GM18505 (cell line): Measurements from ENCODE around the gene NELL2.

Experiments
- ATAC-seq: cut with Tn5 transposase; IDR thresholded peaks from one replicate; pipeline ENCODE4 v1.9.1; 2021; ENCODE audit not compliant: unreplicated experiment
- POLR2A ChIP-seq: IDR thresholded peaks from 4 replicates; pipeline ENCODE4 v1.6.1; 2011; ENCODE audit warnings: borderline replicate concordance; ENCODE audit not compliant: insufficient read depth, insufficient read length; ENCODE audit errors: extremely low read depth

Gene NELL2

DNA sequence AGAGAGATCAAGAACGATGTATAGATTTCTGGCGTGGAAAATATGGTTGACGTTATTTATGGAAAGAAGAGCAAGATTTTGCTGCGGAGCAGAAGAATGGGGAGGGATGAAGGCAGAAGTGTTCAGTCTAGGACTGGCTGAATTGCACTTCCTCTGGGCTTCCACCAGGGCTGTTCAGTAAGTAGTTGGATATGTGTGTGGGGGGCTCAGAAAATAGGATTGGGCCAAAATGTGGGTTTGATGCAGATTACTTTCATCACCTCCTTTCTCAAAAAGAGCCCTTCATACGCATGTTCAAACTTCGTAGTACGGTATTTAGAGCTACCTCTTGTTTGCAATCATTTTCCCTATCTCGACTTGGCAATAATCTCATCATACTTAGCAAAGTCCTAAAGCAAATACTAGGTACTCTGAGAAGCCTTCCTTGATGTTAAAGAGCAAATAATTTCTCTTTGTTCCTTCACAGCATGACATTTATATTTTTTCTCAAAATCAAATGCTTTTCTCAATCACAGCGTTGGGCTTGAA is 349.4 kb downstream of the NELL2 start:
- no peak for TF ChIP-seq POLR2A
- no peak for ATAC-seq

DNA sequence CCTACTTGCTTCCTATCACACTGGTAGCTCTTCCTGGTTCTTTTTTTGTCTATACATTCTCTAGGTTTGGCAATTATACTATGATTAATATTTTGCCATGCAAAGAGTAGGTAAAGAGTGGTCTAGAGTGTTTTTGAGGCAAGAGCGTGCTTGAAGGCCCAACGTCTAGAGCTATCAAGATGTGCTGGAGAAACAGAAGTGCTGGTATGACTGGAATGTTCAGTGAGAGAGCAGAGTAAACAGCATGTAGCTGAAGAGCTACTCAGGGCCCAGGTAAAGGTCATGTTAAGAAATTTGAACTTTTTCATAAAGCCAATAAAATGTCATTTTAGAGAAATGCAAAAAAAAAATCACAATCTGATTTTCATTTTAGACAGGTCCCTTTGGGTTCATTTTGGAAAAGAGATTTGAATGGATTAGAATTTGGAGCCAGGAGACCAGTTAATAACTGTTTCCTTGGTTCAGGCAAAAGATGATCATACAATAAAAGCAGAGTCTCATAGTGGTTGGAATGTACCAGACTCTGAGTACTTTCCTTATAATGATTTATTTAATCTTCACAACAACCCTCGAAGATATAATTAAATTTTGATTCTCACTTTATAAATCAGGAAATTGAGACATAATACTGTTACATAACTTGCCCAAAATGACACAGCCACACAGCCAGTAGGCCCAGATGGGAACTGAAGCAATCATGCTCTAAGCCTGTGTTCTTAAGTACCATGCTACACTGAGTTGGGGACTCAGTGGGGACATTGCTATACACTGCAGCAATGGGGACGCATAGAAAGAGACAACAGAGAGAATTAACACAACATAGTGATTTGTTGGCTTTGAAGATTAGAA is 350.1 kb downstream of the NELL2 start:
- TF ChIP-seq POLR2A: no peak
- no peak for ATAC-seq

DNA sequence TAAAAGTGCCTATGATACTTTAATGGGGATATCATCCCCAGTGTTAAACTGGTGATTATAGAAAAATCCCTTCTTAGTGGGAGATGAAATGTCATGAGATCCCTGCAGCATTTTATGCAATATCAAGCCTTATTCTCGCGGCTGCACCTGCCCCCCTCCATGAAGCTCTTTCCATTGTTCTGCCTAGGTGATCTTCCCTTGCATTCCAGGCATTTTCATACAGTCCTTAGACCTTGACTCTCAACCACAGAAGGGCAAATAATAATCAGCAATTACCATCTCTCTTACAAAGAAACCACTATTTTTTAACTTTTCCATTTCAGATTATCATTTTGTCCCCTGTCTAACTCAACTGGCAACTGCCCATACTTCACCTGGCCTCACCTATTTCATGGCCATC is 352.3 kb downstream of the NELL2 start:
- TF ChIP-seq POLR2A: no peak
- ATAC-seq: no peak

DNA sequence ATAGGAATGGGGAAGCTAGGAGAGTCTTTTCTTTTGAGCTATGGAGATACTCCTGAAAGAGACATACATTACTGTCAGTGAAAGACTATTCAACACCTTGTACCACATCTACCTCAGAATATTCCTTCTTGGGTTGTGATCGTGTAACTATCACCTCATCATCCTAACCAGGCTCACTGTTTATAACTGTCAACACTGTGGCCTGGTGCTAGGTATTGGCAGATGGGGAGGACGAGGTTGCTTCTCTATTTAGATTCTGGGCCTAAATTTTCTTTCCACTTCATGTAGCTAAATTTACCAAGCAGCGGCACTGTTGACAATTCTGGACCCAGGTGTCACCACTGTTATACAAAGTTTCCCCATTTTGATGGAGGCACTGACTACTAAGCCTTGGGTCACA is 354.4 kb downstream of the NELL2 start:
- ATAC-seq: no peak
- no peak for TF ChIP-seq POLR2A

DNA sequence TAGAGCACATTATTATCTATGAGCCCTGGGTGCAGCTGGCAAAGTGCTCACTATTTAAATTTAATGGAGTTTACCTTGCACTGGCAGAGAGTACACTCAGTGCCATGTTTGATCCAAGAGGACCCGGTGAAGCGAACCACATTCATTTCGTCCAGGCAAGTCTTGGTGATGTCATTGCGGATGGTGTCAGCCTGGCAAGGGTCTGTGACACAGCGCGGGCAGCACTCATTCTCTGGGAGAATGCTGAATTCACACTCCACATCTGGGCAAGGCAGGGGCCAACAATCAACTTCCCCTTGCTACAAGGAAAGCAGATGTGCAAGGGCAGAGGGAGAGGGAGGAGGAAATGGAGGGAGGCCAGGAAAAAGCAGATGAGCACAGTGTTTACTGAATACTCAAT is 356.2 kb downstream of the NELL2 start:
- no peak for TF ChIP-seq POLR2A
- ATAC-seq: no peak

DNA sequence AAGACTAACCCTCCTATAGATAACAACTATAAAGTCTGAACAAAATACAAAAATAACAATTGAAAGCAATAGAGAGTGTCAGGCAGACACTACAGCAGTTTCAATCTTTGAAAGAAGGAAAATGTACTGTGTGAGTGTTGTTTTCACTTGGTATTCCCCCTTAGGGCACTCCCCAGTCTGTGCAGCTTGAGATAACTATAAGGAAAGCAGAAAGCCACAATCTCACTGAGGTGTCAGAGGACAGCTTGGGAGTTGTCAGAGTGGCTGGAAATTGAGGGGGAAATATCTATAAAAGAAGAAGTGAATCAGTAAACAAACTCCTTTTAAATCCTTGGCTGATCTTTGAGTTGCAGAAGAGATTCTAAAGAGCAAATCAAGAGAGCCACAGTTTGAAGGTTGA is 364.8 kb downstream of the NELL2 start:
- ATAC-seq: no peak
- no peak for TF ChIP-seq POLR2A

DNA sequence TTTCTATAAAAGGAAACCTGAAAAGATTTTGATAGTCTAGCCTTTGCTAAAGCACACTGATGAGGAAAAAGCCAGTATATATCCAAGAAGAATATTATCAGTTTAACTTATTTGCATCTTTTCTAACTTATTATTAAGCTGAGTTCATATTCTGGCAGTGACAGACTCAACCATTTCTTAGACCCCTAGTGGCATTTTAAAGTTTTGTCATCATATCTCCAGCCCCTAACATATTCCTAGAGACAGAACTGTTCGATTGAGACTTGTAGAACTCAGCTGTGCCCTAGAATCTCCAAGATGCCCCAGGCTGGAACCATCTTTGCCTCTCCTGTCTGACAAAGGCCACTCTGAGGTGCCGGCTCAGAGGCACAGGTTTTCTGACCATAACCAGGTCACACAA is 365.6 kb downstream of the NELL2 start:
- no peak for ATAC-seq
- TF ChIP-seq POLR2A: no peak

DNA sequence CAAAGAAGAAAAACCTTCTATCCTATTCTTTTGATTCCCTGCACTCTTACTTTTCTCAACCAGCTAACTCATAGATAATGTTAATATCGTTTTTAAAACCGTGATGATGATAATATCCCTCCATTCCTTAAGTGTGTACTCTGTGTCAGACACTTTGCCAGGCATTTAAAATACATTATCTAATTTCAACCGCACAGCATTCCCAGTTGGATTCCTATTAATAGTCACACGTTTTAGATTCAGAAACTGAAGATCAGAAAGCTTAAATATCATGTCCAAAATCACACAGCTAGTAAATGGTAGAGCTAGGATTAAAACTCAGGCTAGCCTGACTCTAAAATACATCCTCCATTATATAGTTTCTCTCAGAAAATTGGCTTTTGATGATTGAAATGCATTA is 366.0 kb downstream of the NELL2 start:
- no peak for ATAC-seq

DNA sequence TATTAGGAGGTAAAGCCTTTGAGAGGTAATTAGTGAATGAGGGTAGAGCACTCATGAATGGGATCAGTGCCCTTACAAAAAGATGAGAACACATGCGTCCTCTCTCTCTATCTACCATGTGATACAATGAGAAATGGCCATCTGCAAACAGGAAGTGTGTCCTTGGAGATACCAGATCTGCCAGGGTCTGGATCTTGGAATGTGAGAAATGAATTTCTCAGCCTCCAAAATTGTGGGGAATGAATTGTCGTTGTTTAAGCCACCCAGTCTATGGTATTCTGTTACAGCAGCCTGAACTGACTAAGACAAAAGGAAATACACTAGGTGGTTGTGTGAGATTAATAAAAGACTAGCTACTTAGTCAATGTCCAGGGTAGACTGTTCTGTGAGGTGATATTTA is 366.6 kb downstream of the NELL2 start:
- ATAC-seq: no peak
- no peak for TF ChIP-seq POLR2A

More for the DNA sequence above, 366.0 kb downstream of the NELL2 start:
- no peak for TF ChIP-seq POLR2A

DNA sequence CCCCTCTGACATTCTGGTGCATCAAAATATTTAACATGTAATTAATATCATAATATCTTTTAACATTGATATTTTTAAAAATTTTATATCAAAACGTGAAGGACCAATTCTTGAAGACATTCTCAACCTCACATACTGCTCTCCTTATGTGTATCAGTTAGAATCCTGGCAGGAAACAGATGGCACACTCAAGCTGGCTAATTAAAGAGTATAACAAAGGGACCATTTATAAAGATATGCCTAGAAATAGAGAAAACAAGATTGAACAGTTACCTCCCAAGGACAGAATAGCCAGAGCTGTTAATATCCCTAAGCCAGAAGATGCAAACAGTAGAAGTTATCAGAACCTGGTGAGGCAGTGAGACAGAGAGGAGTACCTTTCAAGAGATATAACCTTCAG is 368.7 kb downstream of the NELL2 start:
- TF ChIP-seq POLR2A: no peak
- no peak for ATAC-seq

DNA sequence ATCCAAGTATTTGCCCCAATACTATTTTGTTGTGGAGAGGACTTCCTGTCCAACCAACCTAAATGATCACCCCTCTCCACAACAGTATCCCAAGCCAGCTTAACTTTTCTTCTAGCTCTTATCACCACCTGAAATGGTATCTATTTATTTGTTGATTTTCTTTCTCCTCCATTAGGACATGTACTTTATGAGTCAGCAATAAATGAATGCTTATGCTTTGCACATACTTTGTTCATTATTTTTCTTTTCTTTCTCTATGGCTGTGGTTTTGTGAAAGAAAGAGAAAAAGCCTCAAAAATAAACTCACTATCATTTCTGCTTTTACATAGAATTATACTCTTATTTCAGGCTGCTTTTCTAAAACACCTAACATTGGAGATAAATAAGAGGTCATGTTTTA is 371.3 kb downstream of the NELL2 start:
- TF ChIP-seq POLR2A: no peak
- ATAC-seq: no peak

DNA sequence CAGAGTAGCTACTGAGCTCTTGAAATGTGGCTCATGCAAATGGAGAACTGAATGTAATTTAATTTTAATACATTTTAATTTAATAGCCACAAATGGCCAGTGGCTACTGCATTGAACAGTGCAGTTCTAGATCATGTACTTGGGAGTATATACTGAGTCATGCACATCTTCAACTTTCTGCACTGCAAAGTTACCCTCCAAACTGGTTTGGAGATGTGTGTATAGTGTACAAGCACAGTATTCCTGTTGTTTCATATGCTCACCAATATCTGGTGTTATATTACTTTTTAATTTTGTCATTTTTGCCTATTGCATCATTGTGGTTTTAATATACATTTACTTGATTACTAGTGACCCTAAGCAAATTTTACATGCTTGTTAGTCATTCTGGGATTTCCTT is 372.8 kb downstream of the NELL2 start:
- TF ChIP-seq POLR2A: no peak
- no peak for ATAC-seq

DNA sequence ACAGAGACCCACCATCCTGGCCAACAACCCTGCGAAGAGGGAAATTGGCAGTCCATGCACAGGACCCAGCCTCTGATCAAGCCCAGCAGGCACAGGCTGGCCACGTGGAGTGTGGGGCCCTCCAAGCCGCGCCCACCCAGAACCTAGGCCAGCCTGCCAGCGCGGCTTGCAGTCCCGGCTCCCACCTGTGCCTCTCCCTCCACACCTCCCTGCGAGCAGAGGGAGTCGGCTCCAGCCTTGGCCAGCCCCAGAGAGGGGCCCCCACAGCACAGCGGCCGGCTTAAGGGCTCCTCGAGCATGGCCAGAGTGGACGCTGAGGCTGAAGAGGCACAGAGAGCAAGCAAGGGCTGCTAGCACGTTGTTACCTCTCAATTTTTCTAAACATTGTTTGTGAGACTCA is 373.4 kb downstream of the NELL2 start:
- no peak for ATAC-seq
- no peak for TF ChIP-seq POLR2A

DNA sequence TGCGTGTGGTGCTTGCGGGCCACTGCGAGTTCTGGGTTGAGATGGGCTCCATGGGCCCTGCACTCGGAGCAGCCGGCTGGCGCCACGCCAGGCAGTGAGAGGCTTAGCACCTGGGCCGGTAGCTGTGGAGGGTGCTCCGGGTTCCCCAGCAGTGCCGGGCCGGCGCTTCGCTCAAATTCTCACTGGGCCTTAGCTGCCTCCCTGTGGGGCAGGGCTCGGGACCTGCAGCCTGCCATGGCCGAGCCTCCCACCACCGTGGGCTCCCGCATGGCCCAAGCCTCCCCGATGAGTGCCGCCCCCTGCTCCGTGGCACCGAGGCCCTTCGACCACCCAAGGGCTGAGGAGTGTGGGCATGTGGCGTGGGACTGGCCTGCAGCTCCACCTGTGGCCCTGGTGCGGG is 375.7 kb downstream of the NELL2 start:
- ATAC-seq: no peak
- no peak for TF ChIP-seq POLR2A

DNA sequence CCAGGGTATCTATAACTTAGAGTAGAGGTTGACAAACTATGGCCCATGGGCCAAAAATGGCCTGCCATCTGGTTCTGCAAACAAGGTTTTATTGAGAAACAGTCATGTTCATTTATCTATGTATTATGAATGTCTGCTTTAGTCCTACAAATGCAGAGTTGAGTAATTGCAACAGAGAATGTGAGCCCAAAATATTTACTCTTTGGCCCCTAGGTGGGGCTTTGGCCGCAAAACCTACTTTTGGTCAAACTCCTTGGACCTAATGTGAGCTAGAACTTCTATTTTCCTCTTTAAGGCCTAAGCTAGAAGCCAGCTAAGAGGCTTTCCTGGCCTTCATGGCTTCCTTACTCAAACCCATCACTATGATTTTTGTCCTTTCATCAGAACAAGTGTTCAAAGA is 379.1 kb downstream of the NELL2 start:
- ATAC-seq: no peak
- TF ChIP-seq POLR2A: no peak

DNA sequence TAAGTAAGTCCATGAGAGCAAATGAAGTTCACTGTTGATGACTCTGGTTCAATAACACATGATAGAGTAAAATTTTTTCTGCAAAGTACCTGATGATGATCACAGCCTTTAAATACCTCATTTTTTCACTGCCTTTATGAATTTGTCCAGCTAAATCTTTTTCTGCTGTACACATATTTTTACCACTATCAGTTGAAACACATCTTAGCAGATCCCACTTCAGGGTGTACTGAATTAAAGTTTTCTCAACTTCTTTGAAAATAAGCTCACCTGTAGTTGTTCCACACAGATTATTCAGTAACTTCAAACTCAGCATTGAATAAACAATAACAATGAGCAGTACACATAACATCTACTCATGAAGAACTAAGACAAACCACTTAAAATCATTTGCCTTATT is 385.9 kb downstream of the NELL2 start:
- ATAC-seq: no peak
- TF ChIP-seq POLR2A: no peak

DNA sequence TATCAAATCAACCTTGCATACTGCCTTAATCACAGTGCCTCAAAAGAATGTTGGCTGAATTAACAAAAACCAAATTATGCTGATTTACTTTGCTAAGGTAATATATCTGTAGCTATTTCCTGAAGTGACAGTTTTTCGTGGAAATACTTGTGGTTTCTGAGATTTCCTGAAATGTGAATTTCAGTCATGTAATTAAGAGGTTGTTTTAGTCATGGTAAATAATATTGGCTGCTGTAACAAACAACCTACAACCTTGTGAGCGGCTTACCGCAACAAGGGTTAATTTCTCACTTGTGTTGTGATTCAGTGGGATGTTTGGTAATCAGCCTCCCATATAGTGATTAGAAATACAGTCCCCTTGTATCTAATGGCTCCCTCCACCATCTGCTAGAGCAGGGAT is 387.9 kb downstream of the NELL2 start:
- no peak for ATAC-seq
- no peak for TF ChIP-seq POLR2A
